ENCODE measurements around the gene SYCP3.
"Not testable (repeated sequence)": the region's sequence is repeated elsewhere in the genome, so short reads cannot be mapped to it uniquely, and the experiment has no call there.

SYCP3 gene

DNA sequence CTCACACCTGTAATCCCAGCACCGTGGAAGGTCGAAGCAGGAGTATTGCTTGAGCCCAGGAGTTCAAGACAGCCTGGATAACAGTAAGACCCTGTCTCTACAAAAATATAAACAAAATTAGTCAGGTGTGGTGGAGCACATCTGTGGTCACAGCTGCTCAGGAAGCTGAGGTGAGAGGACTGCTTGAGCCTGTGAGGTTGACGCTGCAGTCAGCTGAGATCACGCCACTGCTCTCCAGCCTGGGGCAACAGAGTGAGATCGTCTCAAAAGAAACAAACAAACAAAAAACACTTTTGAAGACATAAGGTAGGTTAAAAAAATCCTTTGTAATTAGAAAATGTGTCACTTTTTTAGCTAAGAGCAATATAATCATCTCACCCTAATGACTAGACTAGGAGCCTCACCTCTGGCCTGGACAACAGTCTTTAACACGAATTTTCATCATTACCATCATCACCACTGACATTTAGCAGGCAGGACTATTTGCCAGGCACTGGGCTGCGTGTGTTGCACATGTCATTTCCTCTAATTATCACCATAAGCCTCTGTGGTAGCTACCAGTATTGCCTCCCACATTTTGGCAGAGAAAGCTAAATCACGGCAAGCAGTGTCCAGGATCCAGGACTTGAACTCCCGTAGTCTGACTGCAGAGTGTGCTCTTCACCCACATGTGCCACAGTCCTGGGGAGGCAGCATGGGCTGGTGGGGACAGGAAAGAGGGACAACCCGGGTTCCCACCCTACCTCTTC lies 4.6 kb upstream of the SYCP3 start:
- POLR2A ChIA-PET (ENCODE audit: low non-redundant PET): no interaction called here
- no peak for DNase-seq (ENCODE audit: low spot score)
- TF ChIP-seq, protein P1, sequence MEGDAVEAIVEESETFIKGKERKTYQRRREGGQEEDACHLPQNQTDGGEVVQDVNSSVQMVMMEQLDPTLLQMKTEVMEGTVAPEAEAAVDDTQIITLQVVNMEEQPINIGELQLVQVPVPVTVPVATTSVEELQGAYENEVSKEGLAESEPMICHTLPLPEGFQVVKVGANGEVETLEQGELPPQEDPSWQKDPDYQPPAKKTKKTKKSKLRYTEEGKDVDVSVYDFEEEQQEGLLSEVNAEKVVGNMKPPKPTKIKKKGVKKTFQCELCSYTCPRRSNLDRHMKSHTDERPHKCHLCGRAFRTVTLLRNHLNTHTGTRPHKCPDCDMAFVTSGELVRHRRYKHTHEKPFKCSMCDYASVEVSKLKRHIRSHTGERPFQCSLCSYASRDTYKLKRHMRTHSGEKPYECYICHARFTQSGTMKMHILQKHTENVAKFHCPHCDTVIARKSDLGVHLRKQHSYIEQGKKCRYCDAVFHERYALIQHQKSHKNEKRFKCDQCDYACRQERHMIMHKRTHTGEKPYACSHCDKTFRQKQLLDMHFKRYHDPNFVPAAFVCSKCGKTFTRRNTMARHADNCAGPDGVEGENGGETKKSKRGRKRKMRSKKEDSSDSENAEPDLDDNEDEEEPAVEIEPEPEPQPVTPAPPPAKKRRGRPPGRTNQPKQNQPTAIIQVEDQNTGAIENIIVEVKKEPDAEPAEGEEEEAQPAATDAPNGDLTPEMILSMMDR (conservative IDR thresholded peaks at IDR 0.05; ENCODE audit: low read depth): no peak
- H3K27ac ChIP-seq: no peak overlapping the region
- CTCF ChIA-PET: interaction anchor here (0.6 kb wide), 1 partner anchor 587 kb away, joined by 3 read pairs; no protein-coding TSS in a partner anchor

DNA sequence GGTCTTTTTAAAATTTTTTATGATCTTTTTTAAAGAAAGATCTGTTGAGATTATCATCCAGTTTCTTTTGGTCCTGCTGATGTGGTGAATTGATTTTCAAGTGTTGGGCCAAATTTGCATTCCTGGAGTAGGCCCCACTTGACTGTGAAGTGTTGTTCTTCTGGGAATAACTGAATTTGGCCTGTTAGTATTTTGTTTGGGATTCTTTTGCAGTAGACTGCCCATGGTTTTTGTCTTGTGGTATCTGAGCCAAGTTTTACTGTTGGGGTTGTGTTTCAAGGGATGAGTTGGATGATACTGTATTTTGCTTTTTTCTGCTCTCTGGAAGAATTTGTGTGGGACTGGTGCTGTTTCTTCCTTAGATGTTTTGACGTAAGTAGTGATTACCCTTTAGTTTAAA lies 4.0 kb upstream of the SYCP3 start:
- ChIA-PET CTCF (interaction anchor here (0.6 to 0.7 kb wide), 2 partner anchors 29 to 587 kb away, joined by 3 read pairs; no protein-coding TSS in a partner anchor), POLR2A (ENCODE audit: low non-redundant PET) (no interaction called here)
- no peak for DNase-seq (ENCODE audit: low spot score)
- H3K27ac ChIP-seq: no peak overlapping the region
- TF ChIP-seq, protein P1 (conservative IDR thresholded peaks at IDR 0.05; ENCODE audit: low read depth): no peak

DNA sequence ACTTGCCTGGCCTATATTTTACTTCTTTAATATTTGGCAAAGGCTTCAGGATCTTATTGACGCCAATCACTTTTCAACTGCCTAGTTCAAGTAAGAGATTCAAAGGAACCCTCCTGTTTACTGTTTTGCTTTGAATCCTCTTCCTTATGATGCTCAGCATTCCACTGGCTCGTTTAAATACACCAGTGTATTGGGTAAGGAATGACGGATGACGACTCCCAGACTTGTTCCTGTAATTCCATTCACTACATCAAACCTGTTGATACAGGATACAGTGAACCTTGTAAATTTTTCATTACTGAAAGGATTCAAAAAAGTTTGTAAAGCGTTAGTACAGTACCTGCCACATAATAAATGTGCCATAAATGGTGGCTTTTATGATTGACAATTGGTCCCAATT lies 1.7 kb upstream of the SYCP3 start:
- POLR2A ChIA-PET (ENCODE audit: low non-redundant PET): no interaction called here
- no peak for DNase-seq (ENCODE audit: low spot score)

DNA sequence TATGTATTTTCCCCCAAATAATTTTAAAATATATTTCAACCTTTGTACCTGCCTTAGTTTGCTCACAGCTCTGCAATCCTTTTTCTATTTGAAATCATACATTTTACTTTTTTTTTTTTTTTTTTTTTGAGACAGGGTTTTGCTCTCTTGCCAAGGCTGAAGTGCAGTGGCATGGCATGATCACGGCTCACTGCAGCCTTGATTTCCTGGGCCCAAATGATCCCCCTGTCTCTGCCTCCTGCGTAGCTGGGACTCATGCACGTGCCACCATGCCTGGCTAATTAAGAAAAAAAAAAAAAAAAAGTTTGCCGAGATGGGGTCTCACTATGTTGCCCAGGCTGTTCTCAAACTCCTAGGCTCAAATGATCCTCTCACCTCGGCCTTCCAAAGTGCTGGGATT lies 1.3 kb upstream of the SYCP3 start:
- DNase-seq (ENCODE audit: low spot score): no peak
- ChIA-PET CTCF (no interaction called here), POLR2A (ENCODE audit: low non-redundant PET) (interaction anchor here (0.7 kb wide), 1 partner anchor 89 kb away, joined by 4 read pairs; no protein-coding TSS in a partner anchor)
- TF ChIP-seq, protein P1 (conservative IDR thresholded peaks at IDR 0.05; ENCODE audit: low read depth): no peak
- H3K27ac ChIP-seq: no peak overlapping the region

More for the DNA sequence above, 1.7 kb upstream of the SYCP3 start:
- TF ChIP-seq, protein P1 (conservative IDR thresholded peaks at IDR 0.05; ENCODE audit: low read depth): no peak
- no peak overlapping the region for H3K27ac ChIP-seq
- CTCF ChIA-PET: no interaction called here

DNA sequence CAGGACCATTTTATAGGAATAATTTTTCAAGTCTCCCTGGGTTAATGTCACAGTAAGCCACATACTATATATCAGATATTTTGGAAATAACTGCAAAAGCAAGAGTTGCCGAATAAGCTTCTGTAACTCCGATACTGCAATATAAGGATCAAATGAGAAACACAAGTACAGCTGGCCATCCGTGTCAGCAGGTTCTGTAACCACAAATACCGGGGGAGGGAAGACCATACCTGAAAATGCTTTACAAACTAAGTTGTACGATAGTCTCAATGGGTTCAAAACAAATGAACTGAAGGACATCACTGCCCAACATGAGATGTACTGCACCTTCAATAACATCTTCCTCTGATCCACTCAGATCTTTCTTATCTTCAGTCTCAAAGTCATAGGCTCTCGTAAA lies 1.8 kb downstream of the SYCP3 start:
- ChIA-PET POLR2A (ENCODE audit: low non-redundant PET) (no interaction called here), CTCF (interaction anchor here (0.6 kb wide), 1 partner anchor 75 kb away, joined by 3 read pairs; no protein-coding TSS in a partner anchor)
- no peak for DNase-seq (ENCODE audit: low spot score)
- no peak overlapping the region for H3K27ac ChIP-seq
- TF ChIP-seq, protein P1 (conservative IDR thresholded peaks at IDR 0.05; ENCODE audit: low read depth): no peak

GRCh38 chr12:101734482-101734881 lies 4.8 kb downstream of the SYCP3 start:
- CTCF ChIA-PET; DNase-seq (ENCODE audit: low spot score); POLR2A ChIA-PET (ENCODE audit: low non-redundant PET); H3K27ac ChIP-seq: not testable (repeated sequence)

DNA sequence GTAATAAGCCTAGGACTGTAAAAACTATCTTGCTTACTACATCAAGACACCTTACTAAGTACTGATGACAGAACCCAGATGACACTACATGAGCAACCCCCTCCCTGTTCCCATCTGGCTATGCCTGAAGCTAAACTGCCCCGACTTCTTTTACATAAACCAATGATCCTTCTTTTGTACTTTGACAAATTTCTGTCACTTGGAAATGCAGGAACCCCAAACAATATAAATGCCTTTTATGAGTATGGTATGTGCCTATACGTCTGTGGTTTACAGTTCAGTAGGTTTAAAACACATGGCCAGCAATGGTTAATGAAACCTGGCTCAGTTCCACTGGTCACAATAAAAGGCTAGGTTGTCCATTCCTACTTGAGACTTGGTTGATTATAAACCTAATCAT lies 6.1 kb downstream of the SYCP3 start:
- H3K27ac ChIP-seq: no peak overlapping the region
- no peak for DNase-seq (ENCODE audit: low spot score)
- TF ChIP-seq, protein P1 (conservative IDR thresholded peaks at IDR 0.05; ENCODE audit: low read depth): no peak
- ChIA-PET CTCF (no interaction called here), POLR2A (ENCODE audit: low non-redundant PET) (no interaction called here)

All from RWPE1 (cell line).